BLaER1 (cell line): ENCODE measurements around the gene CRMP1.

Source experiments
- H3K27ac ChIP-seq: shearing (Covaris generic); formaldehyde crosslinking; 2 replicates; pipeline ENCODE4 v1.8.1; 2022
- H3K27me3 ChIP-seq: shearing (Covaris generic); formaldehyde crosslinking; 2 replicates; pipeline ENCODE4 v1.8.1; 2022
- H3K36me3 ChIP-seq: shearing (Covaris generic); formaldehyde crosslinking; 2 replicates; pipeline ENCODE4 v1.8.1; 2022
- H3K4me1 ChIP-seq: shearing (Covaris generic); formaldehyde crosslinking; 2 replicates; pipeline ENCODE4 v1.8.1; 2022
- H3K4me2 ChIP-seq: shearing (Covaris generic); formaldehyde crosslinking; 2 replicates; pipeline ENCODE4 v1.8.1; 2022
- H3K4me3 ChIP-seq: shearing (Covaris generic); formaldehyde crosslinking; 2 replicates; pipeline ENCODE4 v1.8.1; 2022
- H3K9ac ChIP-seq: shearing (Covaris generic); formaldehyde crosslinking; 2 replicates; pipeline ENCODE4 v1.8.1; 2022
- H3K9me3 ChIP-seq: shearing (Covaris generic); formaldehyde crosslinking; 2 replicates; pipeline ENCODE4 v1.8.1; 2022
- H4K20me1 ChIP-seq: shearing (Covaris generic); formaldehyde crosslinking; 2 replicates; pipeline ENCODE4 v1.8.1; 2022
- Cebpa-rat ChIP-seq: shearing (Covaris generic); IDR thresholded peaks from 2 replicates; pipeline ENCODE4 v1.8.1; 2022

Gene CRMP1

DNA sequence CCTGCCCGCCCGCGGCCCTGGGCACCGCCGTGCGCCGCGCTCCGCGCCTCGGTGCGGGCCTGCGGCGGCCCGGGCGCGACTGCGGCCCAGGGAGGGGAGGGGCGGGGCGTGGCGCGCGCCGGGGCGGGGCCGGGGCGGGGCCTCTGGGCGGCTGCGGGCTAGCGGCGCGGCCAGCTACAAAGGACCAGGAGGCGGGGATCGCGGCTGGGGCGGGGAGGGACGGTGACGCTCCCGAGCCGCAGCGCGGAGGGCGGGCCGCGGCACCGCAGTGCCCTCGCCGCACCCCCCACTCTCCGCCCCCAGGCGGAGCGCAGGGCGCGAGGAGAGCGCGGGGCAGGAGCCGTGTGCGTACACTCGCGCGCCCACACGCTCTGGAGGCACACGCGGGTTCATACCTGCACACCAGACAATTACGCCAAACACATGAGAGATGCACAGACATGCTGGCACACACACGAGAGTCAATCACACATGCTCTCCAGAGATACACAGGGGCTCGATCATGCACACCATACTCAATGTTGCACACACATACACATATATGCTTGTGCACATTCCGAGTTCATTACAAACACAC is at the start of gene CRMP1:
Gene CRMP1, minus strand, starts transcription at position 83 of the 577 bp plus-strand sequence. CDS start 117 bp downstream, outside the sequence.
- H3K36me3 ChIP-seq = no peaks in the 10 kb centered on the region
- peak within 1 kb of the TSS; percentile 99 for H3K4me2 ChIP-seq
- peaks cover 26% of the 10 kb centered on the region for H4K20me1 ChIP-seq
- peaks cover 86% of the 10 kb centered on the region for H3K4me1 ChIP-seq
- 0 out of 2 replicates have a peak within 1 kb of the TSS, but pooled peaks have one; percentile 12 for H3K9ac ChIP-seq
- peaks cover 23% of the 10 kb centered on the region for H3K27me3 ChIP-seq
- no peak within 1 kb of the TSS; the same call in 1 of the 2 replicates for H3K27ac ChIP-seq
- peaks cover 9% of the 10 kb centered on the region; the same call in 1 of the 2 replicates for H3K9me3 ChIP-seq
- TF ChIP-seq Cebpa-rat = no peak
- peak within 1 kb of the TSS; percentile 51 for H3K4me3 ChIP-seq

DNA sequence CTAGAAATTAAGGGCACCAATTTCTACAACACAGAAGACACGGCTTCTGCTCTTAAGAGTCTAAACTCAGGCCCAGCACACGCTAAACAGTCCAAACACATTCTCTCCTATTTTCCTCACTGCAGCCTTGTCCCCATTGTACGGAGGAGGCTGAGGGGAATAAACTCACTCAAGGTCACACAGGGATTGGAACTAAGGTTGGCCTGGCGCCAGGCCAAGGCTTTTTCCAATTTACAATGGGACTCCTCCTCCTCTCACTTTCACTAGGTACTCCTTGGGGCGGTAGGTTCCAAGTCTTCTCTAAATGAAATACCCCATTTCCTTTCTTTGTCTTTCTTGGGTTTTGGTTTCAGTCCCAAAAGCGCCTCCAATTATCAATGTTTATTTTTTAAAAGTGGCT is 48.7 kb upstream of the CRMP1 start:
- no peak overlapping the region for H3K9ac ChIP-seq
- H3K36me3 ChIP-seq = no peaks in the 10 kb centered on the region
- H3K27ac ChIP-seq = no peak overlapping the region
- no peaks in the 10 kb centered on the region for H3K27me3 ChIP-seq
- no peak overlapping the region for H3K4me2 ChIP-seq
- TF ChIP-seq Cebpa-rat = no peak
- no peaks in the 10 kb centered on the region for H4K20me1 ChIP-seq
- peaks cover 19% of the 10 kb centered on the region for H3K9me3 ChIP-seq
- peaks cover 50% of the 10 kb centered on the region for H3K4me1 ChIP-seq
- no peak overlapping the region for H3K4me3 ChIP-seq

DNA sequence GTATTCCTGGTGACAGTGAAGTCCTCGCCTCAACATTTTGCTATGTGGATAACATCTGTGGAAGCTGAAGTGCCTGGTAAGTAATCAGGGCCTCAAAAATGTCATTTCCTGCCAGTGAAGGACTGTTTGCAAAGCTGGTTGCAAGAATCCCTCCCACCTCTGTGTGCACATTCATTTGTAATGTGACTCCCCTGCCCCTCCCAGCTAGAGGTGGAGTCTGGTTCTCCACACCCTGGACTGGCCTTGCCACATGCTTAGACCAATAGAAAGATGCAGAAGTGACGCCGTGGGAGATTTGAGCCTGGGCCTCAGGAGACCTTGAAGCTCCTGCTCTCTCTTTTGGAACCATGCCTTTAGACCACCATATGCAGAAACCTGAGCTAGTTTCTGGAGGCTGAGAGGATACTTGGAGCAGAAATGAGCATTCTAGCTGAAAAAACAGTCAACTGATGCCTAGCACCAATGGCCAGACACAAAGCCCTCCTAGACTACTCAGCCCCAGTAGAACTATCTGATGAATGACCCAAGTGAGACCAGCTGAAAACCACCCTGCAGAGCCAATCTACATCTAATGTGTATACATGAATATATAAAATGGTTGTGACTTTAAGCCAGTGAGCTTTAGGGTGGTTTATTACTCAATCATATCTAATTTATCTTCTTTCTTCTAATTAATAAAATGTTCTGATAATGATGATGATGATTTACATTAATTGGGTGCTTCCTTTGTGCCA is 47.8 kb upstream of the CRMP1 start:
- peak overlapping the region; percentile 51 for H3K4me2 ChIP-seq
- H3K9ac ChIP-seq = no peak overlapping the region
- H3K27ac ChIP-seq = no peak overlapping the region
- no peak overlapping the region for H3K4me3 ChIP-seq
- H3K9me3 ChIP-seq = peaks cover 11% of the 10 kb centered on the region
- no peak for TF ChIP-seq Cebpa-rat
- H3K36me3 ChIP-seq = no peaks in the 10 kb centered on the region
- H3K27me3 ChIP-seq = no peaks in the 10 kb centered on the region
- H3K4me1 ChIP-seq = peaks cover 45% of the 10 kb centered on the region
- H4K20me1 ChIP-seq = no peaks in the 10 kb centered on the region

DNA sequence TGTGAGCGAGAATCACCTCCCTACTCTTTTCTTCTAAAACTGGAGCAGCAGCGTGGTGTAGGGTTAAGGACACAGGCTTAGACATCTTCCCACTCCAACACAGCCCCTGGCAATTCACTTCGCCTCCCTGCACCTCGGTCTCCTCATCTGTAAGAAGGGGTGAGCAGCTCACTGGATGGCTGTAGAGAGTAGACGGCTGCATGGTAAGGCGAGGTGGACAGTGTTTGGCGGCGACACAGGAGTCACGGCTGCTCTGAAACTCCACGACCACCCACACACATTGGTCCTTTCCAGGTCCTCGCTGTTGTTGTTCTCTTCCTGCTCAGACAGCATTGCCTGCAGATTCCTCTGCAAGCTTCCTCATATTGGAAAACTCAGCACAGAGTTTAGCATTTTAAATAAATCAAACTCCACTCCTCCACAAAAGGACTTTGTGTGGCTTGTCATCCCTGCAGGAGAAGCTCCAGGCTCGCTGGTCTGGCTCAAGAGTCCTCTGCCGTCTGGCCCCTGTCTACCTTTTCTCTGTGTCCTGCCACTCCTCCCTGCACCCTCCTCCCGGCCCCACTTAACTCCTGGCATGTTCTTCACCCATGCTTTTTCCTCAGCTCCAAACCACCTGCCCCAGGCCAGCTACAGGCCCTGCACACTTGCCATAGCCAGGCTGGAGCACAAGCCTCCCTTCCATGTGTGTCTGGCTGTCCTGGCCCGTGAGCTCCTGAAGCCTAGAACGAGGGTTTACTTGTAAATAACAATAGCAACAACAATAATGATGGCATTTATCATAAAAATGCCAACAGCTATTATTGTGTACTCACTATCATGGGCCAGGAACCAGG is 41.3 kb upstream of the CRMP1 start:
- no peak overlapping the region for H3K4me3 ChIP-seq
- peak overlapping the region; percentile 72 for H3K4me2 ChIP-seq
- H4K20me1 ChIP-seq = no peaks in the 10 kb centered on the region
- H3K4me1 ChIP-seq = peaks cover 55% of the 10 kb centered on the region
- no peak for TF ChIP-seq Cebpa-rat
- H3K27me3 ChIP-seq = no peaks in the 10 kb centered on the region
- no peaks in the 10 kb centered on the region for H3K36me3 ChIP-seq
- H3K27ac ChIP-seq = no peak overlapping the region; the same call in 1 of the 2 replicates
- peak overlapping the region; percentile 51; the same call in 1 of the 2 replicates for H3K9ac ChIP-seq
- no peaks in the 10 kb centered on the region for H3K9me3 ChIP-seq

DNA sequence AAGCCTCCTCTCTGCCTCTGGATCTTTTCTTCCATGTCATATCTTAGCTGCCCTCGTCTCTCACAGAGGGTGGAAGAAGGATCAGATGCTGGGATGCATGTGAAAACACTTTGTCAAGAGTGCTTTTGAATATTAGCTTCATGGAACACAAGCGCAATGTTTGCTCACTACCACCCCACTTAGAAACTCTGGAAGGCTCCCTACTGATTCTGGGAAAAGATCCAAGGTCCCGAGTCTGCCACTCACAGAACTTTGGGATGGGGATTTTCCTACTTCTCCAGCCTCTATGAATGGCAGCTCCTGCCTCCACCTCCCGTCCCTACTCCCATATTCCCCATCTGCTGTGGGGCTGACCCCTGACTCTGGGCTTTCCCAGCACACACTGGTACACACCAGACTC is 40.2 kb upstream of the CRMP1 start:
- no peak for TF ChIP-seq Cebpa-rat
- no peaks in the 10 kb centered on the region for H3K27me3 ChIP-seq
- peaks cover 66% of the 10 kb centered on the region for H3K4me1 ChIP-seq

DNA sequence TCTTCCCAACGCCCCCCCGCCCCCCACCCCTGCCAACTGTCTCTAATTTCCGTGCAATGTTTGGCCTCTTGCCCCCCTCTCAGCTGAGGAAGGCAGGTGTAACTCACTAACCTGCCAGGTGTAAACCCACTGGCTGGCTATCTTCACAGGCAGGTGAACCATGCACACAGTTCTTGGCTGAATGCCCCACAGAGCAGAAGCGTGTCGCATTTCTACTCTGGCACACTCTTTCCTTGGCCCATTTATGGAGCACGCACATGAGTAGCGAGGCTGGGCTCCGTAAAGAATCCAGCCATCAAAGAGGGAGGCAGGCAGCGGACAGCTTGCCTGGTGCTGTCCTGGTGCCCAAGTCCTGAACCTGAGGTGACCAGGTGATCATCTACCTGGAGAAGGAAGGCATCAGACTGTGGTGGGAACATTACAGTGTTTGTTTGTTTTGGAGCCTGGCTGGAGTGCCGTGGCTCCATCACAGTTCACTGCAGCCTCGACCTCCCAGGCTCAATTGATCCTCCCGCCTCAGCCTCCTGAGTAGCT is 39.2 kb upstream of the CRMP1 start:
- TF ChIP-seq Cebpa-rat = no peak
- Histone ChIP-seq H3K27me3 (no peaks in the 10 kb centered on the region), H3K9ac (no peak overlapping the region), H3K36me3 (no peaks in the 10 kb centered on the region), H3K4me3 (no peak overlapping the region), H3K27ac (no peak overlapping the region), H4K20me1 (no peaks in the 10 kb centered on the region), H3K9me3 (no peaks in the 10 kb centered on the region), H3K4me1 (peaks cover 76% of the 10 kb centered on the region), H3K4me2 (peak overlapping the region; percentile 92)

More for the DNA sequence above, 40.2 kb upstream of the CRMP1 start:
- Histone ChIP-seq H3K36me3 (no peaks in the 10 kb centered on the region), H3K4me3 (no peak overlapping the region), H3K9ac (no peak overlapping the region), H3K9me3 (no peaks in the 10 kb centered on the region), H4K20me1 (no peaks in the 10 kb centered on the region), H3K27ac (no peak overlapping the region), H3K4me2 (peak overlapping the region; percentile 72)

DNA sequence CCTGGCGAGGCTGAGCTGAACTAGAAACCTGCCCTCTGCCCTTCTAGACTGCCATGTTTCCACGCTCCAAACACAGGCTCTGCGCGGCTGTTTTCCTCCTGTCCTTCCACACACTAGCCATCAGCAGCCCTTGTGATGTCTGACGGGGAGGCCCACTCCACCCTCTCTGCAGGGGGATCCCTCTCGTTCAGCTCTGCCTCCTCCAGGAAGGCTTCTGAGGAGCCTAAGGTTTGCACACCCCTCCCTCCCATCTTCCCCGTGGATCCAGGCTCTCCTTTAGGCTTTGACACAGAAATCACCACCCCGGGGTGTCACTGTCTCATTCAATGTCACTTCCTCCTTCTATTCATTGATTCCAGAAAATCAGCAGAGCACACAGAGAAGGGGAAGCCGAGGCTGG is 38.6 kb upstream of the CRMP1 start:
- H3K36me3 ChIP-seq = no peaks in the 10 kb centered on the region
- no peak for TF ChIP-seq Cebpa-rat
- no peaks in the 10 kb centered on the region for H4K20me1 ChIP-seq
- peaks cover 82% of the 10 kb centered on the region for H3K4me1 ChIP-seq
- no peak overlapping the region for H3K4me3 ChIP-seq
- H3K9me3 ChIP-seq = no peaks in the 10 kb centered on the region
- no peak overlapping the region for H3K27ac ChIP-seq
- H3K4me2 ChIP-seq = peak overlapping the region; percentile 92
- no peaks in the 10 kb centered on the region for H3K27me3 ChIP-seq
- no peak overlapping the region for H3K9ac ChIP-seq

DNA sequence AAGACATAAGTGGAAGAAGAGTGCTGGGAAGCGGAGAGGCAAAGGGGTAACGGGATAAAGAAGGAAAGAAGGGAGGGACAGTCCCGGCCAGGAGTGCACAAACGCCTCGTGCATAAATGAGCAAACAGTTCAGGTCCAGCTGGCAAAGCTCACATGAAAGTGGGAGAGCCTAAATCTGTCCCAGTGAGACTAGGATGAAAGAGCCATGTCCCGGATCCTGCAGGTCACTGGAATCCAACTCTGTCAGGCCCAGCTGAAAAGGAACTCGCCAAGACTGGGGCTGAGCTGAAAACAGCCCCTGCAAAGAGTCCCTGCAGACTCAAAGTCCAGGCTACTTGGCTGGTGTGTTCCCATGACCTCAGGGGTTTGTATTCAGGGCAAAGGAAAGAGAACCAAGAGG is 38.0 kb upstream of the CRMP1 start:
- Histone ChIP-seq H4K20me1 (no peaks in the 10 kb centered on the region), H3K4me1 (peaks cover 88% of the 10 kb centered on the region), H3K9me3 (no peaks in the 10 kb centered on the region), H3K36me3 (no peaks in the 10 kb centered on the region), H3K27me3 (no peaks in the 10 kb centered on the region), H3K27ac (no peak overlapping the region), H3K4me2 (peak overlapping the region; percentile 92), H3K9ac (no peak overlapping the region), H3K4me3 (no peak overlapping the region)
- TF ChIP-seq Cebpa-rat = no peak

DNA sequence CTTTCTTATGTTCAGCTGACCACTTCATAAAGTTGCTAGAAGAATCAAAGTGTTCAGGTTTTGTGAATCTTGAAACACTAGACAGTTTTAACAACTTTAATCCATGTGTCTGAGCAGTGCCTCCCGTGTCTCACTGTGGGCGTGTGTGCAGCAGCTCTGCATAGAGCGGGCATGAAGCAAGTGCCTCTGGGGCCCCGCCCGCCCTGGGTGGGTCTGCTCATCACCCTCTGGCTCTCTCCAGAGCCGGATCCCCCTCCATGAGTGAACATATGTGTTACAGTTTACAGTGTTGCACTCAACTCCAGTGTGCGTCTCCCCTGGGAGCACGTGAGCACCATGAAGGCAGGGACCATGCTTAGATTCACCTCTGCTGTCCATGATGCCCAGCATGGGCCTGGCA is 37.6 kb upstream of the CRMP1 start:
- Histone ChIP-seq H3K4me1 (peaks cover 88% of the 10 kb centered on the region), H3K36me3 (no peaks in the 10 kb centered on the region), H3K4me3 (no peak overlapping the region), H3K27ac (no peak overlapping the region), H3K4me2 (peak overlapping the region; percentile 92), H3K9me3 (no peaks in the 10 kb centered on the region), H4K20me1 (no peaks in the 10 kb centered on the region), H3K9ac (no peak overlapping the region), H3K27me3 (no peaks in the 10 kb centered on the region)
- no peak for TF ChIP-seq Cebpa-rat
